Small intestine (tissue), 7 donors: Measurements from ENCODE around the gene LRRC61. TPM values are rescaled to one million over a fixed set of nuclear protein-coding genes. Genes with fewer than 3 reads are reported as not detected.

Experiments
- DNase-seq, 2 donors: peaks; one replicate each; pipeline versions ENCODE4 v3.0.0 to v3.0.0-alpha.2; 2013
- FAIRE-seq: peaks from 2 replicates; lab custom pipeline; 2012; peaks lifted over from hg19 to GRCh38; lab: Jason Lieb, UNC
- H3K27ac ChIP-seq, 3 donors: one replicate each; pipeline ENCODE4 v1.5.1; 2013; ENCODE audit warnings: low read length in 2 of 3, mild to moderate bottlenecking in 2 of 3, control low read depth in 1 of 3, inconsistent platforms in 1 of 3, low read depth in 1 of 3, moderate library complexity in 1 of 3
- H3K27me3 ChIP-seq, 3 donors: one replicate each; pipeline ENCODE4 v1.6.1; 2013; ENCODE audit warnings: low read length in 3 of 3, inconsistent platforms in 1 of 3; ENCODE audit not compliant: control insufficient read depth in 3 of 3, insufficient read depth in 3 of 3
- H3K36me3 ChIP-seq, 3 donors: one replicate each; pipeline ENCODE4 v1.6.1; 2013; ENCODE audit warnings: low read length in 3 of 3, inconsistent platforms in 1 of 3, low read depth in 1 of 3, mild to moderate bottlenecking in 1 of 3, moderate library complexity in 1 of 3; ENCODE audit not compliant: control insufficient read depth in 3 of 3, insufficient read depth in 2 of 3
- H3K4me1 ChIP-seq, 3 donors: one replicate each; pipeline ENCODE4 v1.6.1; 2013; ENCODE audit warnings: low read length in 2 of 3, inconsistent platforms in 1 of 3, low read depth in 1 of 3, mild to moderate bottlenecking in 1 of 3, moderate library complexity in 1 of 3; ENCODE audit not compliant: control insufficient read depth in 3 of 3, insufficient read depth in 2 of 3
- H3K4me3 ChIP-seq, 3 donors: one replicate each; pipeline ENCODE4 v1.5.1; 2013; ENCODE audit warnings: low read length in 3 of 3, control low read depth in 1 of 3, inconsistent platforms in 1 of 3, low read depth in 1 of 3, mild to moderate bottlenecking in 1 of 3, moderate library complexity in 1 of 3
- H3K9me3 ChIP-seq, 2 donors: one replicate each; pipeline ENCODE4 v1.6.1; 2013; ENCODE audit warnings: low read depth in 1 of 2, low read length in 1 of 2; ENCODE audit not compliant: control insufficient read depth in 2 of 2, insufficient read depth in 1 of 2
- WGBS, 3 donors: extraction: QIAGEN DNeasy Blood & Tissue Kit; methylation state at CpG; one replicate each; pipeline ENCODE4 v1.1.7; 2013; 5-methylcytosine and 5-hydroxymethylcytosine counted together
- polyA plus RNA-seq, 4 donors: library from polyadenylated mRNA; stranded (reverse) in 3 of 4; unstranded in 1 of 4; fragments of 200-250 nt in 3 of 4; fragments of 120-200 nt in 1 of 4; gene quantifications; one replicate each; pipeline versions ENCODE4 v1.2.1 to v1.2.3, GENCODE V29; 2013
- donor health status: healthy with polysubstance abuse.
- donor health status: control.
- donor health status: control.
- donor health status: Bipolar disorder and iron deficiency.
- donor health status: healthy.

Gene LRRC61
- polyA plus RNA-seq, 4 donors: 5.6 to 23.6 (median 12.3) TPM

DNA sequence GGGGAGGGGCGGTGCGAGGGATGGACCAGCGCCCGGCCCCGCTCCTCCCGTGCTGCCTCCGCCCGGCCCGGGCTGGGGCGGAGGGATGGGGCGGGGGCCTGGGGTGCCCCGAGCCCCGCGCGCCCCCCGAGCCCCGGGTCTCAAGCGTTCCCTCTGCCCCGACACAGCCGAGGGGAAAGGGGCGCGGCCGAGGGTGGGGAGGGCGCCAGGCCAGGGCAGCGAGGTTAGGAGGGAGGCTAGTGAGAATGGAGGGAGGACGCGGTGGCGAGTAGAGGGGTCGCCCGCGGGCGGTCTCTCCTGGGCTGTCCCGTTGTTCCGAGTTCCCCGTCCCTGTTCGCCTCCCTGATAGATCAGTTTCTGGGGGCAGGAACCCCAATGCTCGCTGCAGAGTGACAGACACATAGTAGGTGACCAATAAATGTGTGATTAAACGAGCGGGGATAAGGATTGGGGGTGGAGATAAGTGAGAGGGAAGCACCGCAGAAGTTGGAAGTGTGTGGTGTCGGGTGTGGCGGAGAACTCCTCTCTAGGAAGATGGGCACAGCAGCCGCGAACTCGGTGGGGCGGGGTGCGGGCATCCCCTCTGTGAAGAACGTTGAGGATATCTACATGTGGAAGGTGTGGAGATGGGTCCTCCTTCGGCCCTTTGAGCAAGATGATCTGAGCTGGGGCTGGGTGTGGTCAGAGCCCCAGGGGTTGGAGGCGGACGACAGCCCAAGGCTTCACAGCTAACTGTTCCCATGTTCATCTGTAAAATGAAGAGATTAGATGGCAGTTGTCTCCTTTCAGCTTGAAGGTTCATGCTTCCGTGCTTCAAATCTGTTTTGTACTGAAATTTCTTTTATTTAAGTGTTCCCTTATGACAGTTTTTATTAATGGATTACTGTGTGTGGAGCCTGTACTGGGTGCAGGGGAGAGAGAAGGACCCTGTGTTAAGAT is 56.6 kb downstream of the LRRC61 start:
- H3K36me3 ChIP-seq: peaks cover 0 to 20% (median 4%) of the 10 kb centered on the region in 3 donors
- peak overlapping the region; percentile 14 to 69 (median 45) for H3K27ac ChIP-seq
- H3K27me3 ChIP-seq: no peaks in the 10 kb centered on the region
- peaks cover 12 to 74% (median 13%) of the 10 kb centered on the region in 3 donors for H3K4me1 ChIP-seq
- DNase-seq: peak in 1 of 2 donors; percentile 55
- 1% methylated on average over 48 to 52 of the region's 52 CpGs for WGBS, 3 donors
- H3K4me3 ChIP-seq: peak overlapping the region; percentile 70 to 90 (median 87)
- H3K9me3 ChIP-seq: no peaks in the 10 kb centered on the region
- no peak for FAIRE-seq

DNA sequence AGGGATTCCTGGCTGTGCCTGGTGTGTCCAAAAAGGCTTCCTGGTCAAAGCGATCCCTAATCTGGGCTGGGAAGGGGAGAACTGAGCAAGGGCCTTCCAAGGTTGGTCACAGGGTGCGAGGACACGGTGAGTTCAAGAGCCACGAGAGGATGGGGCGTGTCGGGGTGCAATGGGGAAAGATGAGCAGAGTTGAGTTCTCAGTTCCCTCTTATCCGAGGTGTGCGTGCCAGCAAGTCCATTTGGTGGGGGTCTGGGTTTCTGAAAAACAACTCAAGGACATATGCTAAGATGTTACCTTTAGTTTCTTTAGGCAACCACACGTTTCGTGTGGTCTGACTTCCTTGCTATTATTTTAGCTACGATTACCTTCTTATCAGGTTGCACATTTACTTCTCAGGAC is 57.3 kb downstream of the LRRC61 start:
- FAIRE-seq (no peak), DNase-seq (no peak)
- peaks cover 12 to 82% (median 13%) of the 10 kb centered on the region in 3 donors for H3K4me1 ChIP-seq
- H3K9me3 ChIP-seq: no peaks in the 10 kb centered on the region
- peaks cover 0 to 21% (median 4%) of the 10 kb centered on the region in 3 donors for H3K36me3 ChIP-seq
- H3K27me3 ChIP-seq: no peaks in the 10 kb centered on the region
- H3K4me3 ChIP-seq: peak overlapping the region in 1 of 3 donors; percentile 70
- peak overlapping the region in 1 of 3 donors; percentile 28 for H3K27ac ChIP-seq
- 46 to 56% (median 49%) methylated on average over 11 of the region's 11 CpGs for WGBS, 3 donors

DNA sequence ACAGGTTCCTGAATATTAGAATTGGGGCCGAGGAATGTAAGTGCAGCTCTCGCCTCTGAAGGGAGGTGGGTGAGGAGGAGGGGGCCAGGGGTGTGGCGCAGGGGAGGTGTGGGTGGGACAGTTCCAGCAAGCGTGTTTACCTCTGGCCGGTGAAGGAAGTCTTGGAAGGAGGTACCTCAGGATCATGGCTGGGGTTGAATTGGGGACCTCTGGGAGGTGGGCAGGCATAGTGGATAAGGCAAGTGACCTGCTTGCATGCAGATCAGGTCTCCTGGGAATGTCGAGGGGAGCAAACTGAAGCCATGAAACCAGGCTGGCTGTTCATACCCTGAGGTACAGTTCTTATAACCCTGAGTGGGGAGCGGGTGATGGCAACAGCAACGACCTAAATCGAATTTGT is 57.9 kb downstream of the LRRC61 start:
- Histone ChIP-seq H3K36me3 (peaks cover 0 to 22% (median 0%) of the 10 kb centered on the region in 3 donors), H3K9me3 (no peaks in the 10 kb centered on the region), H3K4me1 (peaks cover 11 to 82% (median 12%) of the 10 kb centered on the region in 3 donors), H3K27ac (no peak overlapping the region), H3K4me3 (no peak overlapping the region), H3K27me3 (no peaks in the 10 kb centered on the region)
- FAIRE-seq (no peak), DNase-seq (no peak)
- WGBS, 3 donors: 57 to 71% (median 64%) methylated on average over 9 of the region's 9 CpGs

GRCh38 chr7:150381785-150382122 is 58.6 kb downstream of the LRRC61 start:
- no peaks in the 10 kb centered on the region for H3K27me3 ChIP-seq
- H3K4me3 ChIP-seq: no peak overlapping the region
- H3K27ac ChIP-seq: no peak overlapping the region
- FAIRE-seq (no peak), DNase-seq (no peak)
- peaks cover 7 to 81% (median 11%) of the 10 kb centered on the region in 3 donors for H3K4me1 ChIP-seq
- 63 to 100% (median 92%) methylated on average over 1 of the region's 1 CpG for WGBS, 3 donors
- H3K9me3 ChIP-seq: no peaks in the 10 kb centered on the region
- peaks cover 0 to 22% (median 0%) of the 10 kb centered on the region in 3 donors for H3K36me3 ChIP-seq

DNA sequence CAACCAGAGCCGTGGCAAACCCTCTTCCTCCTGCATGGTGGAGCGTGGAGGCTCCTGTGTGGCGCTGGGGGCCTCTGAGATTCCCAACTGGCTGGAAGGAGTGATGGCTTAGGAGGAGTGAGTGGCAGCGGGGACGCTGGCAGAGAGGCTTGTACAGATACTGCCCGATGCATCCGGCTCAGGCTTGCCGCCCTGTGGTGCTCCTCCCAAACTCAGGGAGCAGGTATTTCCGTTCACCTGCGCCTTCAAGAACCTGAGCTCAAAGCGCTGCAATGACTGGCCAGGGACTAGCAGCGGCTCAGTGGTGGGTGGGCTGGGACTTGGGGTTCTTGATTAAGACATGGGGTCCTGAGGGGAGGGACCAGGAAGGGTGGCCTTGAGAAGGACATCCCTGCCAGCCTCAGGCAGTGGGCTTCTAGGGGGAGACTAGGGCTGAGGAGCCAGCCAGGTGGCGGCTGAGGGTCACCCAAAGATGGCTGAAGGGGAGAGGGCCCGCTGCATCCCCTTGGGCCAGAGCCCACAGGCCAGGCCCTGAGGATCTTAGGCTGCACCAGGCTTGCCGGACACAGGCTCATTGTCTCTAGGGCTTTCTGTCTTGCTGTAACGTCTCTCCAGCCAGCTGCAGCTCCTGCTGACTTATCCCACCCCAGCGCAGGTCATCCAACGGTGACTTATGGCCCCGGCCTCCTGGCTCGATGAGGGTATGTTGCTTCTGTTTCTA is 59.1 kb downstream of the LRRC61 start:
- Histone ChIP-seq H3K4me3 (no peak overlapping the region), H3K27ac (peak overlapping the region; percentile 4 to 81 (median 74)), H3K9me3 (no peaks in the 10 kb centered on the region), H3K27me3 (no peaks in the 10 kb centered on the region), H3K4me1 (peaks cover 7 to 76% (median 11%) of the 10 kb centered on the region in 3 donors), H3K36me3 (peaks cover 0 to 23% (median 0%) of the 10 kb centered on the region in 3 donors)
- FAIRE-seq: no peak
- WGBS, 3 donors: 22 to 61% (median 37%) methylated on average over 15 to 20 of the region's 20 CpGs
- no peak for DNase-seq

GRCh38 chr7:150382844-150383225 is 59.7 kb downstream of the LRRC61 start:
- Histone ChIP-seq H3K9me3 (no peaks in the 10 kb centered on the region), H3K27ac (peak overlapping the region in 2 of 3 donors; percentile 81 to 82), H3K36me3 (peaks cover 0 to 25% (median 0%) of the 10 kb centered on the region in 3 donors), H3K4me3 (no peak overlapping the region), H3K4me1 (peaks cover 7 to 72% (median 11%) of the 10 kb centered on the region in 3 donors), H3K27me3 (no peaks in the 10 kb centered on the region)
- FAIRE-seq (no peak), DNase-seq (peak in 1 of 2 donors; percentile 33)
- WGBS, 3 donors: 15 to 51% (median 33%) methylated on average over 4 of the region's 4 CpGs

- FAIRE-seq (no peak), DNase-seq (peak; percentile 61 to 90)
- H3K4me3 ChIP-seq: peak overlapping the region in 1 of 3 donors; percentile 9
- 20 to 56% (median 46%) methylated on average over 21 to 22 of the region's 22 CpGs for WGBS, 3 donors
- peak overlapping the region in 2 of 3 donors; percentile 81 to 82 for H3K27ac ChIP-seq
- peaks cover 7 to 70% (median 7%) of the 10 kb centered on the region in 3 donors for H3K4me1 ChIP-seq
- peaks cover 0 to 35% (median 0%) of the 10 kb centered on the region in 3 donors for H3K36me3 ChIP-seq
- no peaks in the 10 kb centered on the region for H3K9me3 ChIP-seq
- H3K27me3 ChIP-seq: no peaks in the 10 kb centered on the region
Observed at GRCh38 chr7:150383710-150384397, 60.7 kb downstream of the LRRC61 start.
